ENCODE measurements around the gene PRDX5. TPM values are rescaled to one million over a fixed set of nuclear protein-coding genes. Genes with fewer than 3 reads are reported as not detected.

The PRDX5 gene
- total and polyA plus RNA-seq, 4 donors, result 66.8 to 201 (median 135) TPM

DNA sequence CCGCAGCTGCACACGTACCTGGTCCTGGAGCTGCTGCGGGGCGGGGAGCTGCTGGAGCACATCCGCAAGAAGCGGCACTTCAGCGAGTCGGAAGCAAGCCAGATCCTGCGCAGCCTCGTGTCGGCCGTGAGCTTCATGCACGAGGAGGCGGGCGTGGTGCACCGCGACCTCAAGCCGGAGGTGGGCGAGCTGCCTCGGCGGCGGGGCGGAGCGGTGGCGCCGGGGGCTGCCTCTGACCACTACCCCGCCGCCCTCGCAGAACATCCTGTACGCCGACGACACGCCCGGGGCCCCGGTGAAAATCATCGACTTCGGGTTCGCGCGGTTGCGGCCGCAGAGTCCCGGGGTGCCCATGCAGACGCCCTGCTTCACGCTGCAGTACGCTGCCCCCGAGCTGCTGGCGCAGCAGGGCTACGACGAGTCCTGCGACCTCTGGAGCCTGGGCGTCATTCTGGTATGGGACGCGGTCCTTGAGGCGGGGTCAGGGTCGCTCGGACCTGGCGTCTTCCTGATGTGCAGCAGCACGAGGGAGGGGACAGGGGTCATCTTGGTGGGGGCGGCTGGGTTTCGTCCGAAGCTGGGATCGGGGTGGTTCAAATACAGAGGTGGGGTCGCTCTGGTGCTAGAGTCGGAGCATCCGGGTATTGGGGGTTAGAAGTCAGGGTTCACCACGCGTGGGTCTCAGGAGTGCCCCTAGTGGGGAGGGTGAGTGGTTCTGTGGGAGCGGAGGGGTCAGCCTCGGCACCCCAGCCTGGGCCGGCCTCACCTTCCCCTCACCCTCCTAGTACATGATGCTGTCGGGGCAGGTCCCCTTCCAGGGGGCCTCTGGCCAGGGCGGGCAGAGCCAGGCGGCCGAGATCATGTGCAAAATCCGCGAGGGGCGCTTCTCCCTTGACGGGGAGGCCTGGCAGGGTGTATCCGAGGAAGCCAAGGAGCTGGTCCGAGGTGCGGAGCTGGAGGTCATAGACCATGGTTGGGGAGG, 51.8 kb downstream of the PRDX5 start:
- DNase-seq (ENCODE audit: low spot score), result no peak
- no peaks in the 10 kb centered on the region for H3K9me3 ChIP-seq (ENCODE audit: control insufficient read depth in 4 of 4, low read length in 3 of 4)
- no peak for TF ChIP-seq FOXA1 (IDR thresholded peaks at IDR 0.05)
- TF ChIP-seq HNF4A (conservative IDR thresholded peaks at IDR 0.05), result no peak
- TF ChIP-seq HNF4G (IDR thresholded peaks at IDR 0.05), result no peak
- TF ChIP-seq ZBTB33 (IDR thresholded peaks at IDR 0.05), result no peak
- no peak for TF ChIP-seq SP1 (IDR thresholded peaks at IDR 0.05)
- TF ChIP-seq, protein P1, sequence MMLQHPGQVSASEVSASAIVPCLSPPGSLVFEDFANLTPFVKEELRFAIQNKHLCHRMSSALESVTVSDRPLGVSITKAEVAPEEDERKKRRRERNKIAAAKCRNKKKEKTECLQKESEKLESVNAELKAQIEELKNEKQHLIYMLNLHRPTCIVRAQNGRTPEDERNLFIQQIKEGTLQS (IDR thresholded peaks at IDR 0.05), result no peak
- no peak for TF ChIP-seq TAF1 (conservative IDR thresholded peaks at IDR 0.05)
- TF ChIP-seq YY1 (IDR thresholded peaks at IDR 0.05), result no peak
- TF ChIP-seq CTCF (IDR thresholded peaks at IDR 0.05; ENCODE audit: low read depth, low read length, missing input control), result no peak
- TF ChIP-seq, protein P2, sequence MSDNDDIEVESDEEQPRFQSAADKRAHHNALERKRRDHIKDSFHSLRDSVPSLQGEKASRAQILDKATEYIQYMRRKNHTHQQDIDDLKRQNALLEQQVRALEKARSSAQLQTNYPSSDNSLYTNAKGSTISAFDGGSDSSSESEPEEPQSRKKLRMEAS (IDR thresholded peaks at IDR 0.05), result no peak
- TF ChIP-seq RXRA (IDR thresholded peaks at IDR 0.05), result no peak
- no peak for TF ChIP-seq FOXA2 (IDR thresholded peaks at IDR 0.05)
- no peak for TF ChIP-seq GABPA (IDR thresholded peaks at IDR 0.05 in 1 of 2, conservative IDR thresholded peaks at IDR 0.05 in 1 of 2)
- no peak for TF ChIP-seq NR2F2 (IDR thresholded peaks at IDR 0.05)
- TF ChIP-seq RAD21 (IDR thresholded peaks at IDR 0.05), result no peak
- TF ChIP-seq JUND (IDR thresholded peaks at IDR 0.05), result no peak
- no peaks in the 10 kb centered on the region for H3K4me1 ChIP-seq (ENCODE audit: control insufficient read depth in 4 of 4, insufficient read depth in 4 of 4, low read length in 3 of 4)
- WGBS, result 94% methylated on average over 82 of the region's 82 CpGs
- no peak overlapping the region for H3K4me3 ChIP-seq (ENCODE audit: low read depth in 1 of 3, low read length in 3 of 3)
- H3K9ac ChIP-seq (ENCODE audit: low read depth in 1 of 2, low read length in 2 of 2), result no peak overlapping the region
- peaks cover 12 to 25% (median 21%) of the 10 kb centered on the region in 4 donors for H3K36me3 ChIP-seq (ENCODE audit: control insufficient read depth in 4 of 4, insufficient read depth in 3 of 4, low read depth in 1 of 4, low read length in 3 of 4)
- H3K27me3 ChIP-seq (ENCODE audit: control insufficient read depth in 4 of 4, insufficient read depth in 4 of 4, low read length in 3 of 4), result no peaks in the 10 kb centered on the region
- no peak overlapping the region for H3K27ac ChIP-seq (ENCODE audit: low read depth in 1 of 2, low read length in 2 of 2)

DNA sequence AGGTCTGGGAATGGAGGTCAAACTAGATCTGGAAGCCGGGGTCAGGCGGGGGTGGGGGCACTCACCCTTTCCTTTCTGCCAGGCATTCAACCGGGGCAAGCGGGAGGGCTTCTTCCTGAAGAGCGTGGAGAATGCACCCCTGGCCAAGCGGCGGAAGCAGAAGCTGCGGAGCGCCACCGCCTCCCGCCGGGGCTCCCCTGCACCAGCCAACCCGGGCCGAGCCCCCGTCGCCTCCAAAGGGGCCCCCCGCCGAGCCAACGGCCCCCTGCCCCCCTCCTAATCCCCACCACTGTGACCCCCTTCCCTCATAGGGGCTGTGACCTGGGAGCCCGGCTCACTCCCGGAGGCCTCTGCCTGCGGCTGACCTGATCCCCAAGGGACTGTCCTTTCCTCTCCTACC, 53.3 kb downstream of the PRDX5 start:
- Histone ChIP-seq H3K4me1 (ENCODE audit: control insufficient read depth in 4 of 4, insufficient read depth in 4 of 4, low read length in 3 of 4) (no peaks in the 10 kb centered on the region), H3K36me3 (ENCODE audit: control insufficient read depth in 4 of 4, insufficient read depth in 3 of 4, low read depth in 1 of 4, low read length in 3 of 4) (peaks cover 8 to 18% (median 13%) of the 10 kb centered on the region in 4 donors), H3K27ac (ENCODE audit: low read depth in 1 of 2, low read length in 2 of 2) (no peak overlapping the region), H3K9me3 (ENCODE audit: control insufficient read depth in 4 of 4, low read length in 3 of 4) (no peaks in the 10 kb centered on the region), H3K4me3 (ENCODE audit: low read depth in 1 of 3, low read length in 3 of 3) (no peak overlapping the region), H3K9ac (ENCODE audit: low read depth in 1 of 2, low read length in 2 of 2) (no peak overlapping the region), H3K27me3 (ENCODE audit: control insufficient read depth in 4 of 4, insufficient read depth in 4 of 4, low read length in 3 of 4) (no peaks in the 10 kb centered on the region)
- 92% methylated on average over 22 of the region's 22 CpGs for WGBS
- DNase-seq (ENCODE audit: low spot score), result no peak
- no peak for TF ChIP-seq YY1 (IDR thresholded peaks at IDR 0.05)
- no peak for TF ChIP-seq HNF4G (IDR thresholded peaks at IDR 0.05)
- no peak for TF ChIP-seq EGR1 (IDR thresholded peaks at IDR 0.05; ENCODE audit: low read depth in 2 of 2)
- no peak for TF ChIP-seq CTCF (IDR thresholded peaks at IDR 0.05; ENCODE audit: low read depth, low read length, missing input control)
